Gastroesophageal sphincter (tissue), 3 donors: Measurements from ENCODE around the gene EME1.
"Not testable (repeated sequence)": the region's sequence is repeated elsewhere in the genome, so short reads cannot be mapped to it uniquely, and the experiment has no call there.

Experiments used
- CTCF ChIP-seq, 4 experiments: fragments of 200-600 bp in 2 of 4; fragments of 450-650 bp in 2 of 4; sonication (generic) in 1 of 4; IDR thresholded peaks; one replicate each; pipeline ENCODE4 v1.5.1; 2017 to 2019; ENCODE audit warnings: antibody characterized with exemption in 4 of 4, mild to moderate bottlenecking in 2 of 4, moderate library complexity in 2 of 4
- EP300 ChIP-seq: sonication (generic); formaldehyde crosslinking; IDR thresholded peaks from one replicate; pipeline ENCODE4 v1.6.1; 2017; ENCODE audit warnings: antibody characterized with exemption, mild to moderate bottlenecking
- POLR2A ChIP-seq, 2 donors: fragments of 450-650 bp; IDR thresholded peaks; one replicate each; pipeline ENCODE4 v1.6.1; 2017; ENCODE audit warnings: antibody characterized with exemption in 2 of 2, mild to moderate bottlenecking in 2 of 2, moderate library complexity in 1 of 2
- POLR2AphosphoS5 ChIP-seq: sonication (generic); formaldehyde crosslinking; IDR thresholded peaks from one replicate; pipeline ENCODE4 v1.6.1; 2017; ENCODE audit warnings: antibody characterized with exemption

DNA sequence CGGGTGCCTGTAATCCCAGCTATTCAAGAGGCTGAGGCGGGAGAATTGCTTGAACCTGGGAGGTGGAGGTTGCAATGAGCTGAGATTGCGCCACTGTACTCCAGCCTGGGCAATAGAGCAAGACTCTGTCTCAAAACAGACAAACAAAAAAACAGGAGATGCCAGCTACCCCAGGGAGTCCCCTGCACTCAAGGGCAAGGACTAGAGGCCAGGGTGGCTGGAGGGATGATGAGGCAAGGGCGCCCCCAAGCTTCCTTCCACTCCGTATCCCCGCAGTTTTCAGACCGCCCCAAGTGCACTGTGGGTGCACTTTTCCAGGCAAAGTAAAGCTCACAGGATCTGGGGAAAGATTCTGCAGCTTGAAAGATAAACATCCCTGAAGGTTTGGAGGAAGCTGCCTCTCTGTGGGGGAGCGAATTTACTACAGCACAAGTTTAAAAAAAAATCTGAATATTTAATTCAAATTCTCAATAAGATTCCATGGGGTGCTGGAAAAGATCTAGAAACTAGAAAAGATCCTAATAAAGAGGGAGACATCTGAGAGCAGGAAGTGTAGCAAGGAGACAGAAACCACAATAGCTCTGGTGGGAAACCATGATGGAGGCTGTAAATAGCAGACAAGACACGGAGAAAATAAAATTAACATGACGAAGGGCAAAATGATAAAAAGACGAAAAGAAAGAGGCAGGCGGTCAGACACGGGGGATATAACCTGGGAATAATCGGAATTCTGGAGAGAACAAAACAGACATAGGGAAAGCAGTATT lies 39.6 kb upstream of the EME1 start:
- not testable (repeated sequence) for TF ChIP-seq CTCF (IDR thresholded peaks at IDR 0.05); POLR2AphosphoS5; EP300; POLR2A (IDR thresholded peaks at IDR 0.05)
